Activated CD4-positive, alpha-beta T cell treated with anti-CD3 and anti-CD28 coated beads for 4 hours (primary cell): ENCODE results near the gene RUNX1.
A peak's percentile ranks its signal among the peaks of the same experiment; 100 is the strongest.

Experiments used
- DNase-seq, 2 donors: peaks; one replicate each; pipeline ENCODE4 v3.0.0-alpha.2; 2020

The RUNX1 gene

GRCh38 chr21:34801519-34802132, 247.5 kb downstream of the RUNX1 start:
- peak in 1 of 2 donors; percentile 14 for DNase-seq

GRCh38 chr21:34800797-34801518, 248.1 kb downstream of the RUNX1 start:
- DNase-seq = no peak

GRCh38 chr21:34799092-34799491, 250.0 kb downstream of the RUNX1 start:
- DNase-seq = no peak

GRCh38 chr21:34797921-34798535, 251.1 kb downstream of the RUNX1 start:
- no peak for DNase-seq

GRCh38 chr21:34797201-34797525, 251.9 kb downstream of the RUNX1 start:
- no peak for DNase-seq

- no peak for DNase-seq
Observed at GRCh38 chr21:34796518-34797200, 252.4 kb downstream of the RUNX1 start.

- DNase-seq = no peak
Observed at GRCh38 chr21:34795548-34796180, 253.4 kb downstream of the RUNX1 start.

GRCh38 chr21:34795175-34795547, 253.9 kb downstream of the RUNX1 start:
- no peak for DNase-seq

GRCh38 chr21:34794686-34795085, 254.4 kb downstream of the RUNX1 start:
- DNase-seq = no peak

- no peak for DNase-seq
Observed at GRCh38 chr21:34793471-34793870, 255.6 kb downstream of the RUNX1 start.

- no peak for DNase-seq
Observed at GRCh38 chr21:34792504-34793089, 256.5 kb downstream of the RUNX1 start.

GRCh38 chr21:34791776-34792503, 257.2 kb downstream of the RUNX1 start:
- no peak for DNase-seq

- DNase-seq = no peak
Observed at GRCh38 chr21:34790834-34791233, 258.3 kb downstream of the RUNX1 start.

GRCh38 chr21:34790341-34790740, 258.8 kb downstream of the RUNX1 start:
- DNase-seq = no peak

- DNase-seq = no peak
Observed at GRCh38 chr21:34788879-34789278, 260.2 kb downstream of the RUNX1 start.

GRCh38 chr21:34783815-34784214, 265.3 kb downstream of the RUNX1 start:
- DNase-seq = no peak

- DNase-seq = no peak
Observed at GRCh38 chr21:34782506-34783360, 266.4 kb downstream of the RUNX1 start.

GRCh38 chr21:34781526-34781925, 267.6 kb downstream of the RUNX1 start:
- DNase-seq = no peak

- DNase-seq = no peak
Observed at GRCh38 chr21:34779860-34780259, 269.2 kb downstream of the RUNX1 start.

- no peak for DNase-seq
Observed at GRCh38 chr21:34775793-34776192, 273.3 kb downstream of the RUNX1 start.

GRCh38 chr21:34774750-34775149, 274.4 kb downstream of the RUNX1 start:
- no peak for DNase-seq
